Uterus (tissue), 4 donors: ENCODE measurements around the gene TTLL3. TPM values are rescaled to one million over a fixed set of nuclear protein-coding genes. Genes with fewer than 3 reads are reported as not detected.
A peak's percentile ranks its signal among the peaks of the same experiment; 100 is the strongest.

ENCODE experiments used
- DNase-seq, 2 donors: peaks; one replicate each; pipeline ENCODE4 v3.0.0-alpha.2; 2019 to 2020
- H3K27ac ChIP-seq, 2 donors: fragments of 200-600 bp; sonication (generic); 1 replicate in 1 of 2; 2 replicates in 1 of 2; pipeline ENCODE4 v1.5.1; 2016 to 2018
- H3K27me3 ChIP-seq, 2 donors: fragments of 200-600 bp; sonication (generic); one replicate each; pipeline ENCODE4 v1.5.1; 2018 to 2019; ENCODE audit warnings: control low read depth in 1 of 2
- H3K36me3 ChIP-seq, 2 donors: fragments of 200-600 bp; sonication (generic); one replicate each; pipeline ENCODE4 v1.5.1; 2019; ENCODE audit warnings: control low read depth in 1 of 2
- H3K4me1 ChIP-seq, 2 donors: fragments of 200-600 bp; sonication (generic); one replicate each; pipeline ENCODE4 v1.5.1; 2018 to 2019; ENCODE audit warnings: control low read depth in 1 of 2
- H3K4me3 ChIP-seq, 2 donors: fragments of 200-600 bp; sonication (generic); 1 replicate in 1 of 2; 2 replicates in 1 of 2; pipeline ENCODE4 v1.5.1; 2018 to 2019; ENCODE audit warnings: mild to moderate bottlenecking in 1 of 2
- H3K9me3 ChIP-seq, 2 donors: fragments of 200-600 bp; sonication (generic); one replicate each; pipeline ENCODE4 v1.5.1; 2019; ENCODE audit warnings: control low read depth in 1 of 2
- POLR2A ChIP-seq, 2 donors: fragments of 450-650 bp; IDR thresholded peaks; one replicate each; pipeline ENCODE4 v1.6.1; 2016; ENCODE audit warnings: antibody characterized with exemption in 2 of 2, mild to moderate bottlenecking in 1 of 2, moderate library complexity in 1 of 2
- intact Hi-C: fragments of 100-400 bp; cut with DNase I; formaldehyde crosslinking; loops from one replicate; pipeline ENCODE4 v1.15.1; 2023; ENCODE audit warnings: low total_unique reads
- total RNA-seq, 4 donors: library from RNA; depleted of rRNA in 3 of 4; stranded (reverse); fragments of >200 nt in 3 of 4; gene quantifications; one replicate each; pipeline versions ENCODE4 v1.1.0 to v1.2.4, GENCODE V29; 2014 to 2023
- TF ChIP-seq, protein P1 (sequence below), 4 experiments: fragments of 200-600 bp in 2 of 4; fragments of 450-650 bp in 2 of 4; sonication (generic) in 2 of 4; IDR thresholded peaks; one replicate each; pipeline ENCODE4 v1.5.1; 2016 to 2019; ENCODE audit warnings: antibody characterized with exemption in 4 of 4, mild to moderate bottlenecking in 2 of 4, moderate library complexity in 1 of 4
- donor health status: DM: yes; HTN: yes; CAD: no.

TTLL3 gene
- total RNA-seq, 4 donors from 2014 or later: 67.1 to 349 (median 83.7) TPM

DNA sequence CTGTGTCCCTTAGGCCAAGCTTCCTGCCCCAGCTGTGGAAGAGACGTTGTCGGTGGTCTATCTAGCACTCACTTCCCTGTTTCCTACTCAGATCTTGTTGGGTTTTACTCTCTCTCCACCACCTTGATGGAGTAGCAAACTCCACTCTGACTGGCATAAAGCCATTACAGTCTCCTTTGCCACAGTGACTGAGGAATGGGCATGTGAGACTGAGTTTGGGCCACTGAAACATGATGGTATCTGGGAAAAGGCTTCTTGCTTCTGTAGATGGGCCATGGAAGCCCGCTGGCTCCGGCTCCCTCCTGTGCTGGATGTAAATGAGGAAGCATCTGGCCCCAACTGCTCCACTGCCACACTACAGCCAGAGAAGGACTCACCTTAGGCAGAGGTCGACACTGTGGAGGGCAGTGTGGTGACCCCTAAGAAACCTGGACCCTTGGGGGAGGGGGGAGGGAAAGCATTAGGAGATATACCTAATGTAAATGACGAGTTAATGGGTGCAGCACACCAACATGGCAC, 30.9 kb upstream of the TTLL3 start:
- H3K4me1 ChIP-seq: peaks cover 0 to 6% of the 10 kb centered on the region in 2 donors
- no peaks in the 10 kb centered on the region for H3K9me3 ChIP-seq
- DNase-seq: no peak
- H3K27me3 ChIP-seq: no peaks in the 10 kb centered on the region
- TF ChIP-seq, protein P1, sequence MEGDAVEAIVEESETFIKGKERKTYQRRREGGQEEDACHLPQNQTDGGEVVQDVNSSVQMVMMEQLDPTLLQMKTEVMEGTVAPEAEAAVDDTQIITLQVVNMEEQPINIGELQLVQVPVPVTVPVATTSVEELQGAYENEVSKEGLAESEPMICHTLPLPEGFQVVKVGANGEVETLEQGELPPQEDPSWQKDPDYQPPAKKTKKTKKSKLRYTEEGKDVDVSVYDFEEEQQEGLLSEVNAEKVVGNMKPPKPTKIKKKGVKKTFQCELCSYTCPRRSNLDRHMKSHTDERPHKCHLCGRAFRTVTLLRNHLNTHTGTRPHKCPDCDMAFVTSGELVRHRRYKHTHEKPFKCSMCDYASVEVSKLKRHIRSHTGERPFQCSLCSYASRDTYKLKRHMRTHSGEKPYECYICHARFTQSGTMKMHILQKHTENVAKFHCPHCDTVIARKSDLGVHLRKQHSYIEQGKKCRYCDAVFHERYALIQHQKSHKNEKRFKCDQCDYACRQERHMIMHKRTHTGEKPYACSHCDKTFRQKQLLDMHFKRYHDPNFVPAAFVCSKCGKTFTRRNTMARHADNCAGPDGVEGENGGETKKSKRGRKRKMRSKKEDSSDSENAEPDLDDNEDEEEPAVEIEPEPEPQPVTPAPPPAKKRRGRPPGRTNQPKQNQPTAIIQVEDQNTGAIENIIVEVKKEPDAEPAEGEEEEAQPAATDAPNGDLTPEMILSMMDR (IDR thresholded peaks at IDR 0.05): no peak
- TF ChIP-seq POLR2A (IDR thresholded peaks at IDR 0.05): no peak
- H3K27ac ChIP-seq: peak overlapping the region in 1 of 2 donors; percentile 57
- intact Hi-C loops: no loop called here
- no peaks in the 10 kb centered on the region for H3K36me3 ChIP-seq
- no peak overlapping the region for H3K4me3 ChIP-seq

DNA sequence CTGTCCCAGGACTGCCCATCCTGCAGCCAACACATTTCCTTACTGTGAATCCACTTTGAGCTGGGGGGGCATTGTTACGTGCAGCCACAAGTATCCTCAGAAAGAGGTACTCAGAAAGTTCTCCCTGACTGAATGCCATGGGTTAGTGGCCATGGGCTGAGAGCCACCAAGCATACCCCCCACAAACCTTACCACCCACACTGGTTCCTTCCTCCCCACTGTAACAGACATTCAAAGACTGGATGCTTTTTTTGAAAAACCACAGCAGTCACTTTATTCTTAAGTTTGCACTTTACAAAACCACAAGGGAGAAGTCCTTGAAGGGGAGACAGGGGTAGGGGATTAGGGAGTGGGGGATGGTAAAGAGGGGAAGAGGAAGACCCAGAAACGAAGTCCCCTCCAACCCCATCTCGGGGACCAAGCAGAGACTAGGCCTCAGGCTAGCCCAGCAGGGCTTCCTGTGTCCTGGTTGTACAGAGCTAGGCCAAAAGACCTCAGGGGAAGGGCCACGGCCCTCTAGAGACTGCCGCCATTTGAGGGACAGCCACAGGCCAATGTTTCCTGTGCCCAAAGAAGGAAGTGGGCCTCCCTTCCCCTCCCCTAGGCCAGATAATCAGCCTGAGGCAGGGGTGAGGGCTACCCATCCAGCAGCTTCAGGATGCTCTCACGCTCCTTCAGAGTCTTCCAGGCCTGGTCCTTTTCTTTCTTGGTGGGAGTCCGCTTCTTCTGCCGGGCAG, 30.2 kb upstream of the TTLL3 start:
- TF ChIP-seq, protein P1 (IDR thresholded peaks at IDR 0.05): no peak
- no peak for TF ChIP-seq POLR2A (IDR thresholded peaks at IDR 0.05)
- Histone ChIP-seq H3K4me3 (no peak overlapping the region), H3K27ac (no peak overlapping the region), H3K4me1 (peaks cover 0 to 6% of the 10 kb centered on the region in 2 donors), H3K36me3 (no peaks in the 10 kb centered on the region), H3K27me3 (no peaks in the 10 kb centered on the region), H3K9me3 (no peaks in the 10 kb centered on the region)
- intact Hi-C loops: no loop called here
- no peak for DNase-seq

GRCh38 chr3:9780458-9780812, 29.6 kb upstream of the TTLL3 start:
- no peaks in the 10 kb centered on the region for H3K27me3 ChIP-seq
- H3K4me1 ChIP-seq: peaks cover 0 to 6% of the 10 kb centered on the region in 2 donors
- no peaks in the 10 kb centered on the region for H3K9me3 ChIP-seq
- no peaks in the 10 kb centered on the region for H3K36me3 ChIP-seq
- intact Hi-C loops: no loop called here
- H3K4me3 ChIP-seq: no peak overlapping the region
- TF ChIP-seq, protein P1 (IDR thresholded peaks at IDR 0.05): no peak
- no peak for TF ChIP-seq POLR2A (IDR thresholded peaks at IDR 0.05)
- no peak overlapping the region for H3K27ac ChIP-seq
- DNase-seq: no peak

- H3K27me3 ChIP-seq: no peaks in the 10 kb centered on the region
- H3K27ac ChIP-seq: no peak overlapping the region
- H3K4me1 ChIP-seq: peaks cover 0 to 6% of the 10 kb centered on the region in 2 donors
- H3K9me3 ChIP-seq: no peaks in the 10 kb centered on the region
- no peak overlapping the region for H3K4me3 ChIP-seq
- intact Hi-C loops: no loop called here
- DNase-seq: no peak
- H3K36me3 ChIP-seq: no peaks in the 10 kb centered on the region
- TF ChIP-seq POLR2A (IDR thresholded peaks at IDR 0.05): no peak
- TF ChIP-seq, protein P1 (IDR thresholded peaks at IDR 0.05): no peak
These were observed 29.2 kb upstream of the TTLL3 start for GRCh38 chr3:9780910-9781309.

DNA sequence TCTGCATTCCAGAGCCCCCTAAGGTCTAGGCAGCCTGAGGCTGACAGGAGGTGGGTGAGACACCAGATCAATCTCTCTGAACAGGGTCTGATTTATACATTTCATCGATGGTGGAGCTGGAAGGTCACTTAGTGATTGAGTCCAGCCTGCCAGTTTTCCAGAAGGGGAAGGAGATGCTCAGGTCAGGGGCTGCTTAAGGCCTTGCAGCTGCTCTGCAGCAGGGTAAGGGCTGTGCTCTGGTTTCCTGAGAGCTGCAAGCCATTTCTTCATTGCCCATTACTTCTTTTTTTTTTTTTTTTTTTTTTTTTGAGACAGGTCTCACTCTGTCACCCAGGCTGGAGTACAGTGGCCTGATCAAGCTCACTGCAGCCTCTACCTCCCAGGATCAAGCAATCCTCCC, 28.5 kb upstream of the TTLL3 start:
- H3K4me1 ChIP-seq: peaks cover 0 to 6% of the 10 kb centered on the region in 2 donors
- intact Hi-C loops: no loop called here
- no peaks in the 10 kb centered on the region for H3K27me3 ChIP-seq
- H3K4me3 ChIP-seq: no peak overlapping the region
- DNase-seq: no peak
- no peaks in the 10 kb centered on the region for H3K36me3 ChIP-seq
- H3K9me3 ChIP-seq: no peaks in the 10 kb centered on the region
- H3K27ac ChIP-seq: no peak overlapping the region
- TF ChIP-seq, protein P1 (IDR thresholded peaks at IDR 0.05): no peak
- TF ChIP-seq POLR2A (IDR thresholded peaks at IDR 0.05): no peak
